ENCODE results near the gene DMWD. TPM values are rescaled to one million over a fixed set of nuclear protein-coding genes. Genes with fewer than 3 reads are reported as not detected.

DMWD gene
- polyA plus RNA-seq, 1 of the 3 experiments (the other 2 are of a cell fraction): 40.6 TPM

DNA sequence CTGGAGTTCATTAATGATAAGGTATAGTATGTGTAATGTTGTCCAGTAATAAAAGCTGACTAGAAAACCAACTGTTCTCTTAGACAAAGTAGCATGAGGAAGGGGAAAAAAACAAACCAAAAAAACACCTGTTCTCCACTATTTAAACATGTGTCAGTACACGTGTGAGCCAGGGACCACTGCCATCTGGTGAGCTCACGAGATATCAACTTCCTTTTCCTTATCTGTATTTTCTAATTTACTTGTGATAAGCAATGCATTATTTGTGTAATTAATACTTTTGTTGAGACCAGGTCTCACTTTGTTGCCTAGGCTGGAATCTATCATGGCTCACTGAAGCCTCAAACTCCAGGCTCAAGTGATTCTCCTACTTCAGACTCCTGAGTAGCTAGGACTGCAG lies 19.3 kb downstream of the DMWD start:
- no peak overlapping the region for H3K27ac ChIP-seq (ENCODE audit: low read depth in 2 of 2, low read length in 1 of 2)
- H3K9me2 ChIP-seq: no peaks in the 10 kb centered on the region
- H3K27me3 ChIP-seq (ENCODE audit: insufficient read depth): no peaks in the 10 kb centered on the region
- no peak for DNase-seq
- no peak overlapping the region for H2AFZ ChIP-seq (ENCODE audit: low read depth)
- peaks cover 58% of the 10 kb centered on the region for H3F3A ChIP-seq (replicated peaks; ENCODE audit: insufficient read depth)
- no peak overlapping the region for H3K9ac ChIP-seq
- H3K79me2 ChIP-seq (ENCODE audit: insufficient read depth): no peaks in the 10 kb centered on the region
- peaks cover 12% of the 10 kb centered on the region; the same call in 1 of the 2 replicates for H4K20me1 ChIP-seq (ENCODE audit: insufficient read depth)
- peaks cover 18 to 44% of the 10 kb centered on the region in 2 experiments for H3K36me3 ChIP-seq (replicated peaks in 1 of 2; ENCODE audit: control insufficient read depth in 1 of 2, insufficient read depth in 2 of 2, low read length in 1 of 2)
- 76% methylated on average over 2 of the region's 2 CpGs for WGBS (ENCODE audit: low lambda C conversion rate)
- peaks cover 8 to 13% of the 10 kb centered on the region in 2 experiments; a peak in 3 of 4 replicates for H3K4me1 ChIP-seq (ENCODE audit: control insufficient read depth in 1 of 2, insufficient read depth in 2 of 2, low read depth in 1 of 2, low read length in 1 of 2)
- no peaks in the 10 kb centered on the region for H3K9me3 ChIP-seq
- H3K4me2 ChIP-seq: no peak overlapping the region
- TF ChIP-seq, protein P1, sequence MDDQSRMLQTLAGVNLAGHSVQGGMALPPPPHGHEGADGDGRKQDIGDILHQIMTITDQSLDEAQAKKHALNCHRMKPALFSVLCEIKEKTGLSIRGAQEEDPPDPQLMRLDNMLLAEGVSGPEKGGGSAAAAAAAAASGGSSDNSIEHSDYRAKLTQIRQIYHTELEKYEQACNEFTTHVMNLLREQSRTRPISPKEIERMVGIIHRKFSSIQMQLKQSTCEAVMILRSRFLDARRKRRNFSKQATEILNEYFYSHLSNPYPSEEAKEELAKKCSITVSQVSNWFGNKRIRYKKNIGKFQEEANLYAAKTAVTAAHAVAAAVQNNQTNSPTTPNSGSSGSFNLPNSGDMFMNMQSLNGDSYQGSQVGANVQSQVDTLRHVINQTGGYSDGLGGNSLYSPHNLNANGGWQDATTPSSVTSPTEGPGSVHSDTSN (IDR thresholded peaks at IDR 0.05): no peak
- TF ChIP-seq CHD2 (IDR thresholded peaks at IDR 0.05; ENCODE audit: low read length, partially characterized antibody): no peak
- no peak for TF ChIP-seq TCF12 (IDR thresholded peaks at IDR 0.05)
- peak; percentile 33; the same call in 1 of the 2 replicates for TF ChIP-seq MXI1 (IDR thresholded peaks at IDR 0.05; ENCODE audit: low read depth, low read length)
- TF ChIP-seq RCOR1 (IDR thresholded peaks at IDR 0.05; ENCODE audit: low read length): peak; percentile 83; the same call in 1 of the 2 replicates
- no peak for TF ChIP-seq ELF1 (IDR thresholded peaks at IDR 0.05)
- TF ChIP-seq GATA2 (CRISPR knock-in tag; IDR thresholded peaks at IDR 0.05): peak; percentile 66
- TF ChIP-seq SIN3A (IDR thresholded peaks at IDR 0.05; ENCODE audit: borderline replicate concordance, low read depth, low read length): no peak
- TF ChIP-seq NFIC (IDR thresholded peaks at IDR 0.05; ENCODE audit: borderline replicate concordance): no peak
- no peak for TF ChIP-seq TEAD4 (IDR thresholded peaks at IDR 0.05; ENCODE audit: borderline replicate concordance, insufficient read depth)
- TF ChIP-seq RAD21 (IDR thresholded peaks at IDR 0.05; ENCODE audit: low read length): no peak
- TF ChIP-seq EZH2phosphoT487 (IDR thresholded peaks at IDR 0.05; ENCODE audit: borderline replicate concordance, low read depth): no peak
- no peak for TF ChIP-seq JUND (IDR thresholded peaks at IDR 0.05)
- TF ChIP-seq TAF1 (IDR thresholded peaks at IDR 0.05; ENCODE audit: borderline replicate concordance, low read depth, low read length): no peak
- TF ChIP-seq YY1 (IDR thresholded peaks at IDR 0.05; ENCODE audit: low read depth): no peak
- TF ChIP-seq, protein P2, sequence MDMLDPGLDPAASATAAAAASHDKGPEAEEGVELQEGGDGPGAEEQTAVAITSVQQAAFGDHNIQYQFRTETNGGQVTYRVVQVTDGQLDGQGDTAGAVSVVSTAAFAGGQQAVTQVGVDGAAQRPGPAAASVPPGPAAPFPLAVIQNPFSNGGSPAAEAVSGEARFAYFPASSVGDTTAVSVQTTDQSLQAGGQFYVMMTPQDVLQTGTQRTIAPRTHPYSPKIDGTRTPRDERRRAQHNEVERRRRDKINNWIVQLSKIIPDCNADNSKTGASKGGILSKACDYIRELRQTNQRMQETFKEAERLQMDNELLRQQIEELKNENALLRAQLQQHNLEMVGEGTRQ (IDR thresholded peaks at IDR 0.05; ENCODE audit: borderline replicate concordance, low read depth, low read length): no peak
- TF ChIP-seq EP300 (IDR thresholded peaks at IDR 0.05; ENCODE audit: borderline replicate concordance in 1 of 2, low read depth in 1 of 2, low read length in 1 of 2): 0 out of 4 replicates have a peak, but pooled peaks of 1 of the 2 experiments have one; percentile 19
- no peak for TF ChIP-seq REST (IDR thresholded peaks at IDR 0.05; ENCODE audit: low read depth, low read length)
- TF ChIP-seq RFX5 (IDR thresholded peaks at IDR 0.05; ENCODE audit: low read length): no peak
- no peak for TF ChIP-seq POLR2AphosphoS5 (IDR thresholded peaks at IDR 0.05; ENCODE audit: low read depth, low read length)
- TF ChIP-seq FOSL2 (IDR thresholded peaks at IDR 0.05; ENCODE audit: borderline replicate concordance, low read depth): no peak
- TF ChIP-seq RXRA (IDR thresholded peaks at IDR 0.05; ENCODE audit: borderline replicate concordance, low read depth): no peak
- TF ChIP-seq, protein P3, sequence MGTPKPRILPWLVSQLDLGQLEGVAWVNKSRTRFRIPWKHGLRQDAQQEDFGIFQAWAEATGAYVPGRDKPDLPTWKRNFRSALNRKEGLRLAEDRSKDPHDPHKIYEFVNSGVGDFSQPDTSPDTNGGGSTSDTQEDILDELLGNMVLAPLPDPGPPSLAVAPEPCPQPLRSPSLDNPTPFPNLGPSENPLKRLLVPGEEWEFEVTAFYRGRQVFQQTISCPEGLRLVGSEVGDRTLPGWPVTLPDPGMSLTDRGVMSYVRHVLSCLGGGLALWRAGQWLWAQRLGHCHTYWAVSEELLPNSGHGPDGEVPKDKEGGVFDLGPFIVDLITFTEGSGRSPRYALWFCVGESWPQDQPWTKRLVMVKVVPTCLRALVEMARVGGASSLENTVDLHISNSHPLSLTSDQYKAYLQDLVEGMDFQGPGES (IDR thresholded peaks at IDR 0.05; ENCODE audit: low read depth, low read length): no peak
- TF ChIP-seq FOXM1 (IDR thresholded peaks at IDR 0.05; ENCODE audit: low read depth): no peak
- TF ChIP-seq CTCF (IDR thresholded peaks at IDR 0.05): no peak
- POLR2A ChIA-PET: no interaction called here
- H3K4me3 ChIP-seq (ENCODE audit: low read depth in 2 of 2, low read length in 1 of 2): no peak overlapping the region
- CTCF ChIA-PET: interaction anchor here (1.0 to 5.9 kb wide), 8 partner anchors 9 to 304 kb away, joined by 3 to 100 read pairs (median 3); partner anchors contain the start of genes DMPK and IRF2BP1

Measured in SK-N-SH (cell line).